IPS-11a (cell line): Measurements from ENCODE around the gene CACNA2D2.
A peak's percentile ranks its signal among the peaks of the same experiment; 100 is the strongest.

Experiments used
- H3K4me3 ChIP-seq: one replicate; pipeline ENCODE4 v1.5.1; 2013; ENCODE audit warnings: low read depth, low read length, control low read depth

Gene CACNA2D2

DNA sequence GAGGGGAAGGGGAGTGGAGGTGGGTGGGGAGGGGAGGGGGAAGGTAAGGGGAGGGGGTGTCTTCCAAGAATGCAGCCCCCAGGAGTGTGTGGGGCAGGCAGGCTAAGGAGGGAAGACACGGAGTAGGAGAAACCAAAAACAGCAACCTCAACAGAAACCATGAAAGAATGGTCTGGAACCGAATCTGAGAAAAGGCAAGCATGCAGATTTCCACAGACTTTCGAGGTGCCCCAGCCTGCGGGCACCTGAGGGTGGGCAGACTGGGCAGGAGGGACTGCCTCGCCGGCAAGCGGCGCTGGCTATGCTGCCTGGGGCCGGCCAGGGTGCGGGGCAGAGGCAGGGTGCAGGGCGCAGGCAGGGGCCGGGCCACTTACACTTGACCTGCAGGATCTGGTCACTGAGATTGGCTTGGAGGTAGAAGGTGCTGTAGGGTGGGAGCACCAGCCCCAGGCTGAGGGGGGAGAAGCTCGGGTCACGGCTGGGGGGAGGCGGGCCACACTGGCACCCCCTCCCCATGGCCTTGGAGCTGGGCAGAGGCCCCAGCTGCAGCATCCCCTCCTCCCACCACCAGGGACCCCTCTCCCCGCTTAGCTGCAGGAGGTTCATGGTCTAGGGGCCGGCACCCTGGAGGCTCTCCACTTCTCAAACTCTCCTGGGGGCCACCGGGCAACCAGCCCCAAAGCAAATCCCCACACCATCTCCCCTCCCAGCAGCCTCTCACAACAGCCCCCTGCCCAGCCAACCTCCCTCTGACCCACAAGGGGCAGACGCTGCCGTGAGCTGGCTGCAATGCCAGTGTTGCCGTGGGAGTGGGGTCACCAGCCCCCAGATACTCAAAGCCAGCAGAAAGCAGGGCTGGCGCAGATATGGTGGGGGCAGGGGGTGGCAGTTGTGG, 128.8 kb downstream of the CACNA2D2 start:
- no peak overlapping the region for H3K4me3 ChIP-seq

DNA sequence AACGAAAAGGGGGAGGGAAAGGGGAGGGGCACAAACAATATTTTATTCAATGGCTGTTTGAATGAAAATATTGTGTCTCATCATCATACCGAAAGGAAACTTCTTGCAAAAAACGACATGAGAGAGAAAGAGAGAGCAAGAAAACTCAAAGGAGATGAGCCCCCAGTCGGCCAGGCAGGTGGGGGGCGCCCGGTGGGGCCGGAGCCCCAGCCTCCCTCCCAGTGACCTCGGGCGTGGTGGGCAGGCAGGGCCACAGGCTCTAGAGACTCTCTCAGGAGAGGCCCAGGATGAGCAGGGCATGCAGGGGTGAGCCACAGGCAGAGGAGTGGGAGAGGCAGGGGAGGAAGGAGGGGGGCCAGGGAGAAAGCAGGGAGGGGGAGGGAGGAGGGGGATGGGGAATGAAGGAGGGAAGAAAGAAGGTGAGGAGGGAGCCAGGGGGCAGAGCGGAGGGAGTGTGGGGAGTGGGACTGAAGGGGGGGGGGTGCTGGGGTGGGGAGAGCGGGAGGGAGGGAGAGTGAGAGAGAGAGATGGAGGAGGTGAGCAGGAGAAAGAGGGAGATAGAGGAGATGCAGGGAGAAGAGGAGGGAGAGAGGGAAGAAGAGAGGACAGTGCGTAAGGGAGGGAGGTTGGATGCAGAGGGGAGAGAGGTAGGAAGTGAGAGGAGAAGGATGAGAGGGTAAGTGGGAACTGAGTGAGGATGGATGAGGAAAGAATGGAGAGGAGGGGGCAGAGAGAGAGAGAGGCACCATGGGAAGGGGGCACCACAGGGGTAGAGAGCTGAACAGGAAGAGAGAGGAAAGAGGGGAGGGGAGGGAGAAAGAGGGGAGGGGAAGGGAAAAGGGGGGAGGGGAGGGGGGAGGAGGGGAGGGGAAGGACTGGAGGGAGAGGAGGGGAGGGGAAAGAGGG, 130.0 kb downstream of the CACNA2D2 start:
- H3K4me3 ChIP-seq = no peak overlapping the region

DNA sequence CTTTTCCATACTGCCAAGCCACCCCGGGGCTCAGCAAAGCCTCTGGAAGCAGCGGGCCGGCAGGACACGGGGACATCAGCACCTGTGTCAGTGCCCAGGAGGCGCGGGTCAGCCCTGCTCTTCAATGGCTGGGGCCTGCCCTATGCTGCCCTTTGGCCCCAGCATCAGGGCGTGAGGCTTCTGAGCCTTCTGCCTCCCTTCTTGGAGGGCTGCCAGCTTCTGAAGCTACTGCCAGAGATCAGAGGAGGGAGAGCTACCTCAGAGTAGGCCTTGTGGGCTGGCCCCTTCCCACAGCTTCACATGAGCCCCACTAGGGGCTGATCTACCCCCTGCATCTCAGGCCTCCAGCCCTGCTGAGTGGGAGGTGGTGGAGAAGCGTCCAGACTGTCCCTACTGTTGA, 131.1 kb downstream of the CACNA2D2 start:
- no peak overlapping the region for H3K4me3 ChIP-seq

DNA sequence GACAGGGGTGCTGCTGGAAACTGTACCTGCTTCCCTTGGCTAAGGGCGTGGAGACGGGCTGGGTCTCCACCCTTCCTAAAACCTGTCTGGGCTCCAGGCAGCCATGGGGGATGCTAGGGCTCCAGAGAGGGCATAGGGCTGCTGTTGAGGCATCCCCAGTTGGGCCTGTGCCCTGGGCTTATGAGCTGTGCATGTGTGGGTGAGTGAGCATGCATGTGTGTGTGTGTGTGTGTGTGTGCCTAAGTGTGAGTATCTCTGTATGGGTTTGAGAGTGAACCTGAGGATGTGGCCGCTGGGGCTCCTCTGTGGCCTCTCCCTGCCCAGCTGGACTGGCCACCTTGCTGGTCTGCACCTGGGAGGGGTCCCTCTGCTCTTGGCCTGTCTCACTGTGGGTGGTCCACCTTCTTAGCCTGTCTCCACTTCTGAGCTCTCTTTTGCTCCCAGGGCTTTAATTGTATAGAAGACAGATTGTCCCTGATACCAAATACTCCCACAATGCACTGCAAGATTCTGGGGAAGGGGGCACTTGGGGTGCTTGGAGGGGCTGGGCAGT, 132.2 kb downstream of the CACNA2D2 start:
- H3K4me3 ChIP-seq = no peak overlapping the region

DNA sequence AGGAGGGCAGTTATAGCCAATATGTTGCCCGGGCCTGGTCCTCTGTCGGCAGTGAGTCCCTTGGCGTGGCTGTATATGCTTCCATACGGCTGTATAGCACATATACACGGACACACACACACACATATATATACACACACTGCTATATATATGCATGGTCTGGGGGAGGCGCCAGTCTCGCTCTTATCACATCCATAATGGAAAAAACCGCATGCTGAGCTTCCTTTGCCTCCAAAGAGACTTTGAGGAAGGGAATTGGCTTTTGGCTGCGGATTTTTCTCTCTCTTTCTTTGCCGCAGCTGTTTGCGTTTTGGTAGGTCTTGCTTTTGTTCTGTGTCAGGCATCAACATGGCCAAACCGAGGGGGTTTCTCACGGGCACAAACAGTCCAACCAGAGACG, 132.8 kb downstream of the CACNA2D2 start:
- no peak overlapping the region for H3K4me3 ChIP-seq

DNA sequence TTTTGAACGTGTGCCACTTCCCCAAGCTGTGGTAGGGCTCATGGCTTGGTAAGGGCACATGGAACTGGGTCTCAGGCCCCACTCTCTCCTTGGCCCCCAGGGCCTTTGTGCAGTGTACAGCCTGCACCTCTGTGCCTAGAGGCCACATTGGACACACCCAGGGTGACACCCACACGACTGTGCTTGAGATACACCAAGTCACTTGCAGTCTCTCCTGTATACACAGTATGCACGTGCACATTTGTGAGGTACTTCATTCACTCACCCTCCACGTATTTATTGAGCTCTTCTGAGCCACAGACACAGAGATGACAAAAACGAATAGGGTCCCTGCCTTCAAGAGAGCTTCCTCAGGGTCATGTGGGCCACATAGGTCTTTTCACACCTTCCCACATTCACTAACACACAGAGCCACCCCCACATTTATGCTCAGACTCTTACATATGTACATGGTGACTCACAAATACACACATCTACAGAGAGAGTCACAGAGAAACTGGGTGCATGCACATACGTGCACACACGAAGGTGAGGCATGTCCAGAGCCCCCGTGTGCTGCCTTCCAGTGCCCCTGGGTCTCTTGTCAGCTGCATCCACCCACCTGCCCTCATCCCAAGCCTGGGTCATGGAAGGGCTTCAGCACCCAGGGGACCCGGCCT, 134.3 kb downstream of the CACNA2D2 start:
- no peak overlapping the region for H3K4me3 ChIP-seq

DNA sequence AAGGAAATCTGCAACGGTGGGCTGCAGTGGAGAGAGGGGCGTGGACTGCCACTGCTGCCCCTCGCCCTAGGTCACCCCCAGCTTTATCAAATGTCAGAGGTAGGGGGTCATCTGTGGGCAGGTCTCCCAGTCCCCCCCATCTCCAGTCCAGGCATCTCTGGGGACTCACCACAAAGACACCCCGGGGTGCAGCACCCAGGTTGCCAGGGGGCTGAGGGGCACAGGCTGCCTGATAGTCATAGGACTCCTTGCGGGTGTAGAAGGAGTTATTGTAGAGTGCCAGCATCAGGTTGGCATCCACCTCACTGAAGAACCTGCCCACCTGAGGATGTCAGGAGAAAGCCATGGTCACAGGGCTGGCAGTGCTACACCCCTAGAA, 137.6 kb downstream of the CACNA2D2 start:
- peak overlapping the region; percentile 55 for H3K4me3 ChIP-seq

DNA sequence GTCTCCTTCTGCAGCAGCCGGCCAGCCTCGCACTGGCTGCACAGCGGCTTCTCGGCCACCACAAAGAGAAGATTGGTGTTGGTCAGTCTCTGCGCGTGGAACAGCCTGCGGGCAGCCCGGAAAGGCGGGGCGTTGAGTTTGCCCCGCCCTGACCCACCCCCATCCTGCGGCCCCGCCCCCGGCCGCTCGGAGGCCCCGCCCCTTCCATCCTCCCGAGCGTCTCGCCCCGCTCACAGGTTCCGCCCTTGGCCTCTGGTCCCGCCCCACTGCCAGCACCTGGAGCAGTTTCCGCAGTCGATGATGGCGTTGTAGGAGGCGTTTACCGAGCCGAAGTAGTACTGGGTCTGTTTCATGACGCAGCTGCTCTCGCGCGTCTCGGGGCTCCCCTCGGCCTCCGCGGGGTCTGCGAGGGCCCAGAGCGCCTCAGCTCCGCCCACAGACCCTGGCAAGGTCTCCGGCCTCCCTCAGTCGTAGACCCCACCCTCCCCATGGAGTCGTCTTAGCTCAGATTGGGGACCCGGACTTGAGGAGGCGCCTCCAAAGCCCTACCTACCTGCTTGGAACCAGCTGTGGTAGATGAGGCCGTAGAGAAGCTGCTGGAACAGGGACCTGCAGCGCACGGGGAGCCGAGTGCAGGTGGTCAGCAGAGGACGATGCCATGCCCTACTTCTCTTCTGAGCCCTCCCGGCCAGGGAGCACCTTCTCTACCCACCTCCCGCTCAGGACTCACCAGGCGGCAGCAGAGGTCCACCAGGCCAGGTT, 138.2 kb downstream of the CACNA2D2 start:
- peak overlapping the region; percentile 55 for H3K4me3 ChIP-seq

DNA sequence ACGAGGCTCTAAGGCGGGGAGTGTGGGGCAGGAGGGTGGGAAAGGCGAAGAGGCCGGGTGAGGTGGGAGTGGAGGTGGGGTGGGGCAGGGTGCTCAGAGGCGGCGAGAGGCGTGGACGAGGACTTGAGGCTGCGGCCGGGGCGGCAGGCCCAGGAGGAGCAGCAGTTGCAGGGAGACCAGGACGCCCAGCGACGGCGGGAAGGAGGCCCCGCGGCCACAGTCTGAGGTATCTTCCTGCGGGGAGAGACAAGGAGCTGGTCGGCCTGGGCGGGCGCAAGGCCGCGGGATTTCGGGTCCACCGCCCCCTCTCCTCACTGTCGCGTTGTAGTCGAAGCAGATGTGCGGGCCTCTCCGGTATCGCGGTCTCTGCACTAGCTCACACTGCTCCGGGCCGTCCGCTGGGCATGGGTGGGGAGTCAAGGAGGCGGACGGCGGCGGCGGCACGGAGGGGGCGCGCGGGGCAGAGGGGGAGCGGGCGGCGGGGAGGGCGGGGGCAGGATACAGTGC, 138.8 kb downstream of the CACNA2D2 start:
- peak overlapping the region; percentile 17 for H3K4me3 ChIP-seq

DNA sequence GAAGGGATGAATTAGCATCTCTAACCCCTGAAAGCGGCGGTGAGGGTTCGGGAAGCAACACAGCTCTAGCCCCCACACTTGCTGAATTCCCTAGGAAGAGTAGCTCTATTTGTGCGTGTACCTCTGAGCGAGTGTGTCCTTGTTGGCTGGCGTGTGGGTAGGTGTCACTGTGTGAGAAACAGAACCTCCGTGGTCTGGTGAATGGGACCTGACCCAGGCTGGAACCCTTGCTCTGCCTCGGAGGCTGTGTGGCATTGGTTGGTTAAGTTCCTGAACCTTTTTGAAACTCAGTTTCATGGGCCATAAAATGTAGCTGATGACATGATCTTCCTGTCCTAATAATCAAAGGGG, 143.7 kb downstream of the CACNA2D2 start:
- peak overlapping the region; percentile 30 for H3K4me3 ChIP-seq

DNA sequence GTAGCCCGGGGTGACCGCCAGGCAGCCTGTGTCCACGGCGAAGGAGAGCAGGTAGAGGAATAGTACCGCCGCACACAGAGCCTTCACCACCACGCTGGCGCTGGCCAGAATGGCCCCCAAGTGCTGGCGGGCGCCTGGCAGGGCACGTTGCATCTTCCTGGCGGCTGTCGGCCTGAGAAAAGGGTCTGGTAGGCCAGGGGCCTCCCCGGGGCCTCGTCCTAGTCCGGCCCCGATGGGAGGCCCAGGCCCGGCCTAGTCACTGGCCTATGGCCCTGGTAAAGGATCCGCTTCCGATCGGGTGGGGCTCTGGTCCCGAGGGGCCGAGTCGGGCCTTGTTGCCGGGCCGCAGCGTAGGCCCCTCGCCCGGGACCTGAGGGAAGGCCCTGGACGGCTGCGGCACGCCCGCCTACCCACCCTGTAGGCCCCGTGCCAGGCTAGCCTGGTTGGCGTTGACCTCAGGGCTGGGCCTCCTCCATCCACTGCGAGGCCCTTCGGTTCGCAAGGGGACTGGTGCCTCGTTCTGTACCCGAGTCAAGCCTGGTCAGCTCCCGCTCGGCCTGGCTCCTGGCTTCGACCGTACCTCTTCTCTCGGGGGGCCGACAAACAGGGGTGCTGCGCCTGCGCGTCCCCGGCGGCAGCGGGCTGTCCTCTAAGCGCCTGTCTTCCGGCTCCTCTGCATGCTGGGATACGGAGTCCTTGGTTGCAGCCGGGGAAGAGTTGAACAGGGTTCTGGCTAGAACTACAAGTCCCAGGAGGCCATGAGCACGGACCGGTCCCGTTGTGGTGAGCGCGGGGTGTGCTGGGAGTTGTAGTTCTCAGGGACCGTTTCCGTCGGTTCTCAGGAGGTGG, 144.3 kb downstream of the CACNA2D2 start, which contains the start of gene TMEM115:
Gene TMEM115, minus strand, starts transcription at position 611 of the 849 bp plus-strand sequence. Its CDS starts 458 bp downstream, at position 153.
- peak within 1 kb of the TSS; percentile 95 for H3K4me3 ChIP-seq

DNA sequence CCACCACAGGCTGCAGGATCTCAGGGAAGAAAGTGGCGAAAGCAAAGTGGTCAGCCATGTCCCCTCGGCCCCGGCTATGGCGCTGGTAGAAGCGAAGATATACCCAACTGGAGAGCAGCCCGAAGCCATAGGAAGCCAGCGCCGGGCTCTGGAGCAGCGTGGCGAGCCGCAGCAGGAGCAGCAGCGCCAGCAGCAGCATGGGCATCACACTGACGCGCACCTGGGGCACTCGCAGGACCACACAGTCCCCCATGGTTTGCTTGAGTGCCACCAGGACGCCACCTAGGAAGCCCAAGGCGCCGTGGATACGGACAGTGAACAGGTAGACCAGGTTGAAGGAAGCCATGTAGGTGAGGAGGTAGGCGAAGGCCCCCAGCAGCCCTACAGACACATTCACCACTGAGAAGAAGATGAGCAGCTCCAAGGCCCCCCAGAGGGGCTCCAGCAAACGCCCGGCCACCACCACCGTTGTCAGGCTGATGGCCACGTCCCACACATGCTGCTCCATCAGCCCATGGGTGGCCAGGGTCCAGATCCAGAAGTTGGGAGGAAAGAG, 145.0 kb downstream of the CACNA2D2 start:
- H3K4me3 ChIP-seq = peak overlapping the region; percentile 95

DNA sequence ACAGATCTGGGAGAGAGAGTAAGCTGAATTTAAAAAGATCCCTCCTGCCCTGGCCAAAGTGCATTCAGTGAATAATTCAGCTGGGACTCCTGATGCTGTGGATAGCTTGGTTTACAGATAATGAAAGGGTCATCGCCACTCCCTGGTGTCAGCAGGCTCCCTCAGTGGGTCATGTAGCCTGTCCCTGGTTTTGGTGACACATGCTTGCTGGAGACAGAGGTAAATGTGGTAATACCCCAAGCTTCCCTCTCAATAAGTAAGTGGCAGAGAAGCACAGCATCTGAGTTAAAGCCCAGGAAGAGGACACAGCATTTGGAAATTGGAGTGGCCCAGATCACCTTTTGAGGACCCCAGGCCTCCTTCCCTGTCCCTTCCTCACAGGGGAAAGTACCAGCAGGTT, 146.0 kb downstream of the CACNA2D2 start:
- no peak overlapping the region for H3K4me3 ChIP-seq

DNA sequence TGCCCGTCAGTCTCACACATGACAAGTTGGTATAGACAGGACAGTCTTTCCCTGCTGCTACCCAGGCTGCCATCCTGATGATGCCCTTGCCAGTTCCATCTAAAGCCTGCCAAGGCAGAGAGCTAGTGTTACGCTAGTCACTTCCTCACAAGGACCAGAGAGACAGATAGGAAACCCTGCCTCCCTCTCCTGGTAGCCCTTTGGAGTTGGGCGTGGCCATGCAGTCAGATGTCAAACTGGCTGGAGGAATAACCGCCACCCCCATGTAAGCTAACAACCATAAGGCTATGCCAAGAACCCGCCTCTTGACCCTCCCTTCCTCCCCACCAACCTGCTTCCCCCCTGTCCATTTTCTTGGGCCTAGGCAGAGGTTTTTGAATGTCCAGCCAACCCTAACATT, 146.9 kb downstream of the CACNA2D2 start:
- H3K4me3 ChIP-seq = no peak overlapping the region

DNA sequence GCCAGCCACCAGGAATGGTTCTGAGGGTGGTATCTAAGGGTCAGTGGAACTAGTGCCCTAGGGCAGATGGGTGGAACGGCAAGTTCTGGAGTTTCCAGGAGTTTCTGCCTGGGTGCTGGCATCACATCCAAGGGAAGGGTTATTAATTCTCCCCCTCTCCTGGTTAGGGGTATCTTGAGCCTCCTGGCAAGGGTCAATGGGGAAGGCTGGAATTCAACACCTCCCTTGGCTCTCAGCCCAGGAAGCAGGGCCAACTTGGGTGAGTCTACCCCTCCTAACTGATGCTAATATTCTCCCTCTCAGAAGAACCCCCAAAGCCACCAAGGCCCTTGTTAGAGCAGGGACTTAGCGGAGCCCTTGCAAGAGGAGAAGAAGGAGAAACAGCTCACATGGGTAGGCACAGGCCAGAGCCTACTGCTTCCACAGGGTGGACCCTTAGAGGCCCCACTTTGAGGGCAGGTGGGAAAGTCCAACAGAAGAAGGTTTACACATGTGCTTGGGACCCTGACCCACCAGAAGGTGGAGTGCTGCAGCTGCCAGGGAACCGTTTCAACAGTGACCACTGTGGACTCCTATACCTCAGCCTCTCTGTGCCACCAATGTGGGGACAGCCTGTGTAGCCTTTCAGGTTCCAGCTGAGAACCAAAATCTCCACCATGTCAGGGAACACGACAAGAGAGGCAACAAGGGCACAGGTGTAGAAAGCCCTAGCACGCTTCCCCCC, 147.4 kb downstream of the CACNA2D2 start:
- no peak overlapping the region for H3K4me3 ChIP-seq

DNA sequence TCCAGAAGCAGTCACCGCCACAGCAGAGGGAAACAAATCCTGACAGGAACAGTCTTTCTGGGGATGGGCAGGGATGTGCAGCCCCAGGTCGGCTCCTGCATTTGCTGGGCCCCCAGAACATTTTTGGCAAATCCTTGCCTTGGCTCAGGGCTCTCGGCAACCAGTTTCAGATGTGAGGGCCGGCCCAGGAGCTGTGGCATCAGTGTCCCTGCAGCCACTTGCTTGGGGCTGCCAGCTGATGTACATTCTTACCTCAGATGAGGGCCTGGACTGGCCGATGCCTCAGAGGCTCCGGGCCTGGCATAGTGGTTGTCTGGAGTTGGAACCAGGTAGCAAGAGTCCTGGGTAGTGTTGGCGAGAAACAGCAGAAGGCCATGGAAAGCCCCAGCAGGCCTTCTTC, 148.6 kb downstream of the CACNA2D2 start:
- no peak overlapping the region for H3K4me3 ChIP-seq

DNA sequence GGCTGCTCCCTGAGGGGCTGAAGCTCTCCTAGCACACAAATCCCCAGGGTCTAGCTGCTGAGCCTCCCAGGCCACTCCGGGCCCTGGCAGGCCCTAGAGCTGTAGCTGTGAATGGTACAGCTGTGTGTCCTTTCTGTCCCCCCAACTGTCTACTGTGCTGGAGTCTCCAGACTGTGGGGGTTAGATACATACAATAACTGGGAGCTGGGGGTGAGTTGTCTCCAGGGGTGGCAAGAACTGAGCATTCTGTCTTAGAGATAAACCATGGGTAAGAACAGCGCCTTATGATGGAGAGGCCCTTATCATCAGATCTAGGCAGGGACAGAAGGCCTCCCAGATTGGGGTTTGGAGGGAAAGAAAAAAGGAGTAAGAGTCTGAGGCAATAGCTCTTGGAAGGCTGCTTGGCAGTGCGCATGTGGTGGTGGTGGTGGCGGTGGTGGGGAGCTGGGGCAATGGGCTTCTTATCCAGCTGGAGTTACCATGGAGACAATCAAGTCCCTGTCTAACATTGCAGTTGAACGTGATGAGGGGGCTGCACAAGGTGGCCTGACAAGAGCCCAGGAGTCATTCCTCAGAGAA, 149.2 kb downstream of the CACNA2D2 start:
- no peak overlapping the region for H3K4me3 ChIP-seq
